ENCODE data around the gene MANSC1.

- TF ChIP-seq, protein P1, sequence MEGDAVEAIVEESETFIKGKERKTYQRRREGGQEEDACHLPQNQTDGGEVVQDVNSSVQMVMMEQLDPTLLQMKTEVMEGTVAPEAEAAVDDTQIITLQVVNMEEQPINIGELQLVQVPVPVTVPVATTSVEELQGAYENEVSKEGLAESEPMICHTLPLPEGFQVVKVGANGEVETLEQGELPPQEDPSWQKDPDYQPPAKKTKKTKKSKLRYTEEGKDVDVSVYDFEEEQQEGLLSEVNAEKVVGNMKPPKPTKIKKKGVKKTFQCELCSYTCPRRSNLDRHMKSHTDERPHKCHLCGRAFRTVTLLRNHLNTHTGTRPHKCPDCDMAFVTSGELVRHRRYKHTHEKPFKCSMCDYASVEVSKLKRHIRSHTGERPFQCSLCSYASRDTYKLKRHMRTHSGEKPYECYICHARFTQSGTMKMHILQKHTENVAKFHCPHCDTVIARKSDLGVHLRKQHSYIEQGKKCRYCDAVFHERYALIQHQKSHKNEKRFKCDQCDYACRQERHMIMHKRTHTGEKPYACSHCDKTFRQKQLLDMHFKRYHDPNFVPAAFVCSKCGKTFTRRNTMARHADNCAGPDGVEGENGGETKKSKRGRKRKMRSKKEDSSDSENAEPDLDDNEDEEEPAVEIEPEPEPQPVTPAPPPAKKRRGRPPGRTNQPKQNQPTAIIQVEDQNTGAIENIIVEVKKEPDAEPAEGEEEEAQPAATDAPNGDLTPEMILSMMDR (IDR thresholded peaks at IDR 0.05; ENCODE audit: low read depth, low read length), result no peak
- no peak for TF ChIP-seq EZH2phosphoT487 (IDR thresholded peaks at IDR 0.05; ENCODE audit: low read depth)
These were observed 34.2 kb downstream of the MANSC1 start for GRCh38 chr12:12315838-12316237.

All from OCI-LY3 (cell line).